Epithelial cell of proximal tubule (primary cell): ENCODE measurements around the gene TESK2. TPM values are rescaled to one million over a fixed set of nuclear protein-coding genes. Genes with fewer than 3 reads are reported as not detected.
"Not testable (repeated sequence)": the region's sequence is repeated elsewhere in the genome, so short reads cannot be mapped to it uniquely, and the experiment has no call there.

Experiments
- DNase-seq: peaks from one replicate; pipeline ENCODE4 v3.0.0-alpha.2; 2011; ENCODE audit warnings: low read depth
- H3K4me3 ChIP-seq: 2 replicates; pipeline ENCODE4 v1.5.1; 2011; ENCODE audit warnings: low read depth, mild to moderate bottlenecking, low read length
- total RNA-seq: library from RNA; depleted of rRNA; stranded (reverse); fragments of >200 nt; gene quantifications from 2 replicates; pipeline ENCODE4 v1.2.3, GENCODE V29; 2015
- TF ChIP-seq, protein P1 (sequence below): conservative IDR thresholded peaks from 2 replicates; pipeline ENCODE4 v1.5.1; 2012; ENCODE audit warnings: low read depth, mild to moderate bottlenecking, low read length

TESK2 gene
- 1.1 and 2.9 TPM in 2 replicates for total RNA-seq

DNA sequence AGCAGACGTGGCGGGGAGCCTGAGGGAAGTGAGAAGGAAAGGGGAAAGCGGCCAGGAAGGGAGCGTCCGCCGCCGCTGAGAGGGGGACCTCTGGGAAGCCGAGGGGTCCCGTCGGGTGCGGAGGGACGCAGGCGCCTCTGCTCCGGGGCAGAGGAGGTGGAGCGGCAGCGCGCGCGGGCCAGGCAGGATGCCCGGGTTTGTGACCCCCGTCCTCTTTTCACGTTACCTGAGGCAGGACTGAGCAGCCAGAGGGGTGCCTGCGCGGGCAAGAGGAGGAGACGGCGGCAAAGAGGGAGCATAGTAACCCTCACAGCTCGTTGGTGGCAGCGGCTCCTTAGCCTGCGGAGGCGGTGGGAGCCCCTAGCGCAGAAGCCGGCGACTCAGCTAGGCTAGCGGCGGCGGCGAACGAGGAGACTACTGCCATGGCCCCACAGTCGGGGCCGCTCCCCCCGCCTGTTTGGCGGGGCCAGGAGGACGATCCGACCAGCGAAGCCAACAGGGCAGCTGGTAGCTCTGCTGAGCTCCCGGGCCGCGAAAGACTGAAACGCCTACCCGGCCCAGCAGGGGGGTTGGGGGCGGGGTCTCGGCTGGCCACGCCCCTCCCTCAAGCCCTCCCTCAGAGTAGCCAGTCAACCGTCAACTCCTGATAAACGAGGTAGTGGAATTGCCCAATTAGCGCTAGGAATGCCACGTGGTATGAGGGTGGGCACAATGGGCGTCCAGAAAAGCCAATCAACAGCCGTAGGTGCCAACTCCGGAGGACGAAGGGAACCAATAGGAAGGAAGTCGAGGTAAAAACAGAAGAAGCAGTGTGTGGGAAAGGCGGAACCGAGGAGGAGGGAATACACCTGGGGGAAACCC is at the start of gene TESK2:
Gene TESK2, minus strand, starts transcription at position 538 of the 861 bp plus-strand sequence. CDS start 33,378 bp downstream, outside the sequence.
- TF ChIP-seq, protein P1, sequence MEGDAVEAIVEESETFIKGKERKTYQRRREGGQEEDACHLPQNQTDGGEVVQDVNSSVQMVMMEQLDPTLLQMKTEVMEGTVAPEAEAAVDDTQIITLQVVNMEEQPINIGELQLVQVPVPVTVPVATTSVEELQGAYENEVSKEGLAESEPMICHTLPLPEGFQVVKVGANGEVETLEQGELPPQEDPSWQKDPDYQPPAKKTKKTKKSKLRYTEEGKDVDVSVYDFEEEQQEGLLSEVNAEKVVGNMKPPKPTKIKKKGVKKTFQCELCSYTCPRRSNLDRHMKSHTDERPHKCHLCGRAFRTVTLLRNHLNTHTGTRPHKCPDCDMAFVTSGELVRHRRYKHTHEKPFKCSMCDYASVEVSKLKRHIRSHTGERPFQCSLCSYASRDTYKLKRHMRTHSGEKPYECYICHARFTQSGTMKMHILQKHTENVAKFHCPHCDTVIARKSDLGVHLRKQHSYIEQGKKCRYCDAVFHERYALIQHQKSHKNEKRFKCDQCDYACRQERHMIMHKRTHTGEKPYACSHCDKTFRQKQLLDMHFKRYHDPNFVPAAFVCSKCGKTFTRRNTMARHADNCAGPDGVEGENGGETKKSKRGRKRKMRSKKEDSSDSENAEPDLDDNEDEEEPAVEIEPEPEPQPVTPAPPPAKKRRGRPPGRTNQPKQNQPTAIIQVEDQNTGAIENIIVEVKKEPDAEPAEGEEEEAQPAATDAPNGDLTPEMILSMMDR, result no peak
- peak within 1 kb of the TSS; percentile 84 for H3K4me3 ChIP-seq
- DNase-seq, result peak; percentile 100

- TF ChIP-seq, protein P1, result no peak
- no peak overlapping the region for H3K4me3 ChIP-seq
- DNase-seq, result no peak
These were observed 45.9 kb upstream of the TESK2 start for GRCh38 chr1:45536886-45537285.

GRCh38 chr1:45535988-45536766 is 45.2 kb upstream of the TESK2 start:
- H3K4me3 ChIP-seq, result no peak overlapping the region
- TF ChIP-seq, protein P1, result no peak
- no peak for DNase-seq

DNA sequence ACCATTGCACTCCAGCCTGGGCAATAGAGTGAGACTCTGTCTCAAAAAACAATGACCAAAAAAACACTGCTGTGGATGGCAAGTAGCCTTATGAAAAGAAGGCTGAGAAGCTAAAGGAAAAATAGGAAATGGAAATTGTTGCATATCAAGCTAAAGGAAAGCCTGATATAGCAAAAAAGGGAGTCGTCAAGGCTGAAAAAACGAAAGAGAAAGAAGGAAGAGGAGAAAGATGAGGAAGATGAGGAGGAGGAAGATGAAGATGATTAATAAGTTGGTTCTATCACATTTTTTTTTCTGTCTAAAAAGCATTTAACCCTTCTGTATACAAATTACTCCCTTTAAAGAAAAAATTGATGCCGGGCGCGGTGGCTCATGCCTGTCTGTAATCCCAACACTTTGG is 40.9 kb upstream of the TESK2 start:
- no peak for DNase-seq
- TF ChIP-seq, protein P1, result no peak
- H3K4me3 ChIP-seq, result no peak overlapping the region

GRCh38 chr1:45530632-45531135 is 39.7 kb upstream of the TESK2 start:
- no peak overlapping the region for H3K4me3 ChIP-seq
- no peak for DNase-seq
- TF ChIP-seq, protein P1, result no peak

- TF ChIP-seq, protein P1, result no peak
- no peak overlapping the region for H3K4me3 ChIP-seq
- DNase-seq, result no peak
These were observed 35.2 kb upstream of the TESK2 start for GRCh38 chr1:45526135-45526644.

GRCh38 chr1:45523975-45524374 is 33.0 kb upstream of the TESK2 start:
- not testable (repeated sequence) for H3K4me3 ChIP-seq

GRCh38 chr1:45523516-45523915 is 32.6 kb upstream of the TESK2 start:
- not testable (repeated sequence) for DNase-seq, H3K4me3 ChIP-seq

More at GRCh38 chr1:45523975-45524374, 33.0 kb upstream of the TESK2 start:
- DNase-seq, result not testable (repeated sequence)
